Stimulated activated CD4-positive, alpha-beta T cell treated with anti-CD3 and anti-CD28 coated beads, Interleukin-12 subunit alpha, Interleukin-12 subunit beta, amount 100 ng/mL, for 4 hours (primary cell): ENCODE data around the gene MRPS24.
"Not testable (repeated sequence)": the region's sequence is repeated elsewhere in the genome, so short reads cannot be mapped to it uniquely, and the experiment has no call there.

ENCODE experiments used
- DNase-seq: peaks from one replicate; pipeline ENCODE4 v3.0.0-alpha.2; 2020

MRPS24 gene

GRCh38 chr7:43869006-43869866 is at the start of gene MRPS24:
TSS of gene MRPS24 (minus strand) at chr7:43869517. CDS start at chr7:43869495, 22 bp downstream.
- DNase-seq = peak; percentile 98

GRCh38 chr7:43915907-43916306 is 46.6 kb upstream of the MRPS24 start:
- DNase-seq = no peak

GRCh38 chr7:43914795-43915194 is 45.5 kb upstream of the MRPS24 start:
- no peak for DNase-seq

GRCh38 chr7:43906331-43907010 is 37.2 kb upstream of the MRPS24 start, which contains the start of gene URGCP:
TSS of gene URGCP (minus strand) at chr7:43906596. CDS start at chr7:43906575, 21 bp downstream.
- peak; percentile 53 for DNase-seq

GRCh38 chr7:43905956-43906330 is 36.6 kb upstream of the MRPS24 start:
- no peak for DNase-seq

GRCh38 chr7:43905209-43905946 is 36.1 kb upstream of the MRPS24 start:
- DNase-seq = no peak

GRCh38 chr7:43904533-43905208 is 35.4 kb upstream of the MRPS24 start:
- no peak for DNase-seq

GRCh38 chr7:43902542-43903054 is 33.3 kb upstream of the MRPS24 start:
- DNase-seq = no peak

- not testable (repeated sequence) for DNase-seq
Observed at GRCh38 chr7:43898571-43898970, 29.3 kb upstream of the MRPS24 start.

GRCh38 chr7:43895847-43896415 is 26.6 kb upstream of the MRPS24 start:
- no peak for DNase-seq

GRCh38 chr7:43891069-43891955 is 22.0 kb upstream of the MRPS24 start:
- DNase-seq = no peak

GRCh38 chr7:43890468-43890867 is 21.2 kb upstream of the MRPS24 start:
- DNase-seq = no peak

- no peak for DNase-seq
Observed at GRCh38 chr7:43888993-43889945, 20.0 kb upstream of the MRPS24 start.

- no peak for DNase-seq
Observed at GRCh38 chr7:43884617-43885016, 15.3 kb upstream of the MRPS24 start.

- no peak for DNase-seq
Observed at GRCh38 chr7:43884209-43884608, 14.9 kb upstream of the MRPS24 start.

GRCh38 chr7:43880596-43880995 is 11.3 kb upstream of the MRPS24 start:
- DNase-seq = no peak

GRCh38 chr7:43879477-43879876 is 10.2 kb upstream of the MRPS24 start:
- DNase-seq = no peak

- DNase-seq = no peak
Observed at GRCh38 chr7:43878867-43879266, 9.6 kb upstream of the MRPS24 start.

GRCh38 chr7:43877968-43878864 is 8.9 kb upstream of the MRPS24 start:
- no peak for DNase-seq
